ENCODE results near the gene ZNF22.

GRCh38 chr10:45052700-45053099 lies 52.0 kb downstream of the ZNF22 start:
- TF ChIP-seq CTCF (conservative IDR thresholded peaks at IDR 0.05; ENCODE audit: low read depth, low read length) (no peak), RCOR1 (IDR thresholded peaks at IDR 0.05; ENCODE audit: insufficient replicate concordance, low read length) (no peak), SMC3 (IDR thresholded peaks at IDR 0.05; ENCODE audit: low read depth, low read length) (no peak)

Measured in IMR-90 (cell line).